Small intestine (tissue), 7 donors: ENCODE data around the gene UBE2U. TPM values are rescaled to one million over a fixed set of nuclear protein-coding genes. Genes with fewer than 3 reads are reported as not detected.

Experiments
- DNase-seq, 2 donors: peaks; one replicate each; pipeline versions ENCODE4 v3.0.0 to v3.0.0-alpha.2; 2013
- FAIRE-seq: peaks from 2 replicates; lab custom pipeline; 2012; peaks lifted over from hg19 to GRCh38; lab: Jason Lieb, UNC
- H3K27ac ChIP-seq, 3 donors: one replicate each; pipeline ENCODE4 v1.5.1; 2013; ENCODE audit warnings: low read length in 2 of 3, mild to moderate bottlenecking in 2 of 3, control low read depth in 1 of 3, inconsistent platforms in 1 of 3, low read depth in 1 of 3, moderate library complexity in 1 of 3
- H3K27me3 ChIP-seq, 3 donors: one replicate each; pipeline ENCODE4 v1.6.1; 2013; ENCODE audit warnings: low read length in 3 of 3, inconsistent platforms in 1 of 3; ENCODE audit not compliant: control insufficient read depth in 3 of 3, insufficient read depth in 3 of 3
- H3K36me3 ChIP-seq, 3 donors: one replicate each; pipeline ENCODE4 v1.6.1; 2013; ENCODE audit warnings: low read length in 3 of 3, inconsistent platforms in 1 of 3, low read depth in 1 of 3, mild to moderate bottlenecking in 1 of 3, moderate library complexity in 1 of 3; ENCODE audit not compliant: control insufficient read depth in 3 of 3, insufficient read depth in 2 of 3
- H3K4me1 ChIP-seq, 3 donors: one replicate each; pipeline ENCODE4 v1.6.1; 2013; ENCODE audit warnings: low read length in 2 of 3, inconsistent platforms in 1 of 3, low read depth in 1 of 3, mild to moderate bottlenecking in 1 of 3, moderate library complexity in 1 of 3; ENCODE audit not compliant: control insufficient read depth in 3 of 3, insufficient read depth in 2 of 3
- H3K4me3 ChIP-seq, 3 donors: one replicate each; pipeline ENCODE4 v1.5.1; 2013; ENCODE audit warnings: low read length in 3 of 3, control low read depth in 1 of 3, inconsistent platforms in 1 of 3, low read depth in 1 of 3, mild to moderate bottlenecking in 1 of 3, moderate library complexity in 1 of 3
- H3K9me3 ChIP-seq, 2 donors: one replicate each; pipeline ENCODE4 v1.6.1; 2013; ENCODE audit warnings: low read depth in 1 of 2, low read length in 1 of 2; ENCODE audit not compliant: control insufficient read depth in 2 of 2, insufficient read depth in 1 of 2
- WGBS, 3 donors: extraction: QIAGEN DNeasy Blood & Tissue Kit; methylation state at CpG; one replicate each; pipeline ENCODE4 v1.1.7; 2013; 5-methylcytosine and 5-hydroxymethylcytosine counted together
- polyA plus RNA-seq, 4 donors: library from polyadenylated mRNA; stranded (reverse) in 3 of 4; unstranded in 1 of 4; fragments of 200-250 nt in 3 of 4; fragments of 120-200 nt in 1 of 4; gene quantifications; one replicate each; pipeline versions ENCODE4 v1.2.1 to v1.2.3, GENCODE V29; 2013
- donor health status: healthy with polysubstance abuse.
- donor health status: control.
- donor health status: control.
- donor health status: Bipolar disorder and iron deficiency.
- donor health status: healthy.

Gene UBE2U
- polyA plus RNA-seq, 4 donors = not detected

DNA sequence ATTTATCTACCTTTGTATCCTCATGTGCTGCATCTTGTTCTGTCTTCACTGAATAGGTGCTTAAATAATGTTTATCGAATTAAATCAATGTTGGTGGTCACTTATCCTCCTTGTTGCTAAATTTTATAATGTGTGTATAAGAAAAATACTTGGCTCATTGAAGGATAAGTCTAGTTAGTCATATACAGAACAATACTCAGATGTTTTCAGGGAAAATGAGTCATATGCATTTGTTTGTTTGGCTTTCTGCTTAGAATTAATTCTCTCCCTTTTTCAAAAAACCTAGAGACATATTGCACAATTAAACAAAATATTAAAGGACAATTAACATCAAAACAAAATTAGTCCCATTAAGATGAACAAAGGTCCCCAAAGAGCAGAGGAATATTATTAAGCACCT lies 89.0 kb downstream of the UBE2U start:
- FAIRE-seq (no peak), DNase-seq (no peak)
- no peaks in the 10 kb centered on the region for H3K4me1 ChIP-seq
- H3K4me3 ChIP-seq = no peak overlapping the region
- peaks cover 0 to 3% of the 10 kb centered on the region in 2 donors for H3K9me3 ChIP-seq
- 72 to 83% (median 80%) methylated on average over 1 of the region's 1 CpG for WGBS, 3 donors
- no peaks in the 10 kb centered on the region for H3K36me3 ChIP-seq
- H3K27ac ChIP-seq = no peak overlapping the region
- H3K27me3 ChIP-seq = peaks cover 0 to 2% (median 0%) of the 10 kb centered on the region in 3 donors

DNA sequence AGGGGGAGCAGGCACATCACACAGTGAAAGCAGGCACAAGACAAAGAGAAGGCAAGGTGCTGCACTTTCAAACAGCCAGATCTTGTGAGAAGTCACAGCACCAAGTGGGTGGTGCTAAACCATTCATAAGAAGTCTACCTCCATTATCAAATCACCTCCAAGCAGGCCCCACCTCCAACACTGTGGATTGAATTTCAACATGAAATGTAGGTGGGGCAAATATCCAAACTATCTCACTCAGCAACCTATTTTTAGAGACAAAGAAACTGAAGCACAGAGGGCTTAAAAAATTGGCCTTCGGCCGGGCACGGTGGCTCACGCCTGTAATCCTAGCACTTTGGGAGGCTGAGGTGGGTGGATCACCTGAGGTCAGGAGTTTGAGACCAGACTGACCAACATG lies 90.4 kb downstream of the UBE2U start:
- Histone ChIP-seq H3K27ac (no peak overlapping the region), H3K4me1 (no peaks in the 10 kb centered on the region), H3K4me3 (no peak overlapping the region), H3K36me3 (no peaks in the 10 kb centered on the region), H3K27me3 (peaks cover 0 to 2% (median 0%) of the 10 kb centered on the region in 3 donors), H3K9me3 (peaks cover 0 to 3% of the 10 kb centered on the region in 2 donors)
- DNase-seq (no peak), FAIRE-seq (no peak)
- WGBS, 3 donors = 82 to 97% (median 96%) methylated on average over 4 of the region's 4 CpGs

DNA sequence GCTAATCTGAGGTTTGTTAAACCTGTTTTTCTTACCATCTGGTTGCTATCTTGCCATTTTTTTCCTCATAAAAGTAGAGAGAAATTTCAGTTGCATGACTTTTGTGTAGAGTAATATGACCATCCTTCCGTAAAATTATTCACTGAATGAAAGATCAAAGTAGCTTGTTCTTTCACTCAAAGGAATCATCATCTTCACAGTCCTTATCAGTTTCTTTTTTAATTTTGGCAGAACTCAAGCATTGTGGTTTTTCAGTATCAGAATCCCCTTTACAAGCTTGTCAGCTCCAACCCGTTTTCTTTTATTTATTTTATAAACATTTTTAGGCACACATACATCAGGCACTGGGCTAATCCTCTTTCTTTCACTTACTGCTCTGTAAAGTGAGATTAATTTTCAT lies 91.7 kb downstream of the UBE2U start:
- Histone ChIP-seq H3K27ac (no peak overlapping the region), H3K4me3 (no peak overlapping the region), H3K27me3 (peaks cover 0 to 2% (median 0%) of the 10 kb centered on the region in 3 donors), H3K36me3 (no peaks in the 10 kb centered on the region), H3K9me3 (peaks cover 0 to 3% of the 10 kb centered on the region in 2 donors), H3K4me1 (no peaks in the 10 kb centered on the region)
- WGBS, 3 donors = 54 to 62% (median 60%) methylated on average over 2 of the region's 2 CpGs
- FAIRE-seq (no peak), DNase-seq (no peak)

DNA sequence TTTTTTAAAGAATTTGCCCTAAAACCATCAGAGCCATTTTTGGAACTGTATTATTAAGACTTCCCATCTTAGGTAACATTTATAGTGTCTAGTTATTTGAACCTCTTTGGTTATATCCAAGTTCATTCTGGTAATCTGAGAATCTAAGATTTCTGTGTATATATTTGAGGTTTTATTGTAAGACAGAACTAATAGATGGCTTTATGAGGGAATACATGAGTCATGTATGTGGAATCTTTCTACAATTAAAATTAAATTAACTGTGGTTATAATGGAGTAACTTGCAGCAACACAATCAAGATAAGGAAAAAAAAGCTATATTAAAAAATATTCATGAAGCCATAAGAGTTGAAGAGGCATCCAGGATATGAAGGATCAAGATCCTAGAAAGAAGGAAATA lies 92.1 kb downstream of the UBE2U start:
- DNase-seq = no peak
- peaks cover 0 to 2% (median 0%) of the 10 kb centered on the region in 3 donors for H3K27me3 ChIP-seq
- no peak overlapping the region for H3K4me3 ChIP-seq
- no peaks in the 10 kb centered on the region for H3K4me1 ChIP-seq
- no peak overlapping the region for H3K27ac ChIP-seq
- no peaks in the 10 kb centered on the region for H3K36me3 ChIP-seq
- peaks cover 0 to 3% of the 10 kb centered on the region in 2 donors for H3K9me3 ChIP-seq
- FAIRE-seq = no peak

DNA sequence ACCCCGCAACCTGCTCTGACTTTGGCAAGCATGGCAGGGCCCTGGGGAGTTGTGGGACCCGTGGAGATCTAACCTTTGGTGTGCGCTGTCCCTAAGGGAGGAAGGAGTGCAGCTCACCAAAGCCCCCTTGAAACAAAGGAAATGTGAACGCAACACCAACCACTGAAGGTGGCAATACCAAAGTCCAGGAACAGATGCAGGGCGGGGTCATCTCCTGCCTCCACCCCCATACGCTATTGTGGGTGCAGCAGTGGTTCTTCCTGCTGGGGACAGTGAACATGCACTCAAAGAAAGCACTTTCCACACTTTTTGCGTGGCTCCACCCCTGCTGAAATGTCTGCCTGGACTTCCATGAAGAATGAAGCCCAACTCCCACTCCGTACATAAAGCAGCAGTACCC lies 93.0 kb downstream of the UBE2U start:
- Histone ChIP-seq H3K4me3 (no peak overlapping the region), H3K9me3 (peaks cover 0 to 3% of the 10 kb centered on the region in 2 donors), H3K4me1 (no peaks in the 10 kb centered on the region), H3K27ac (no peak overlapping the region), H3K36me3 (no peaks in the 10 kb centered on the region), H3K27me3 (peaks cover 0 to 2% (median 0%) of the 10 kb centered on the region in 3 donors)
- DNase-seq (peak in 1 of 2 donors; percentile 10), FAIRE-seq (no peak)
- WGBS, 3 donors = 75 to 86% (median 84%) methylated on average over 8 of the region's 8 CpGs

DNA sequence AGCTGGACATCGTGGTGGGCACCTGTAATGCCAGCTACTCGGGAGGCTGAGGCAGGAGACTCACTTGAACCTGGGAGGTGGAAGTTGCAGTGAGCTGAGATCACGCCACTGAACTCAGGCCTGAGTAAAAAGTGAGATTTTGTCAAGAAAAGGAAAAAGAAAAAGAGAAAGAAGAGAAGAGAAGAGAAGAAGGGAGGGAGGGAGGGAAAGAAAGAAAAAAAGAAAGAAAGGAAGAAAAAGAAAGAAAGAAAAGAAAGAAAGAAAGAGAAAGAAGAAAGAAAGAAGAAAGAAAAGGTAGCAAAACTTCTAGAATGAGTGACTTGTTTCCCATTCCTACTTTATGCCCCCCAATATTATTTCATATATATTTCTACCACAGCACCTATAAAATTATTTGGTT lies 98.8 kb downstream of the UBE2U start:
- Histone ChIP-seq H3K9me3 (no peaks in the 10 kb centered on the region), H3K36me3 (no peaks in the 10 kb centered on the region), H3K4me3 (no peak overlapping the region), H3K27ac (no peak overlapping the region), H3K27me3 (no peaks in the 10 kb centered on the region), H3K4me1 (no peaks in the 10 kb centered on the region)
- DNase-seq (no peak), FAIRE-seq (no peak)
- 85 to 91% (median 87%) methylated on average over 3 of the region's 3 CpGs for WGBS, 3 donors

DNA sequence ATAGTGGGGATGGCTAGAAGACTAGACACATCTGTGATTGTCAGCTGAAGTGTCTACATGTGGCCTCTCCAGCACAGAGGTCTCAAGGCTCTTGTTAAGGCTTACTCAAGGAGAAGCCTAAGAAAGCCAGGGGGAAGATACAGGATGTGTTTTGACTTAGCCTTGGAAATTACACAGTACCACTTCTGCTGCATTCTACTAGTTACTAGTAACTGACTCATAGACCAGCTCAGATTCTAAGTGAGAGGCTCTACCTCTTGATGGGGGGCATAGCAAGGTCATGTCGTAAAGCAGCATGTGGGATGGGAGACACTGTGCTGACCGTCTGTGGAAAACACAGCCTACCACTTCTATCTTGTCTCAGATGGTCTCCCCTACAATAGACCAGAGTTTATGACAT lies 99.5 kb downstream of the UBE2U start:
- DNase-seq (no peak), FAIRE-seq (no peak)
- WGBS, 3 donors = 93 to 95% (median 93%) methylated on average over 2 of the region's 2 CpGs
- H3K9me3 ChIP-seq = no peaks in the 10 kb centered on the region
- no peaks in the 10 kb centered on the region for H3K36me3 ChIP-seq
- no peak overlapping the region for H3K27ac ChIP-seq
- H3K27me3 ChIP-seq = no peaks in the 10 kb centered on the region
- no peaks in the 10 kb centered on the region for H3K4me1 ChIP-seq
- no peak overlapping the region for H3K4me3 ChIP-seq

DNA sequence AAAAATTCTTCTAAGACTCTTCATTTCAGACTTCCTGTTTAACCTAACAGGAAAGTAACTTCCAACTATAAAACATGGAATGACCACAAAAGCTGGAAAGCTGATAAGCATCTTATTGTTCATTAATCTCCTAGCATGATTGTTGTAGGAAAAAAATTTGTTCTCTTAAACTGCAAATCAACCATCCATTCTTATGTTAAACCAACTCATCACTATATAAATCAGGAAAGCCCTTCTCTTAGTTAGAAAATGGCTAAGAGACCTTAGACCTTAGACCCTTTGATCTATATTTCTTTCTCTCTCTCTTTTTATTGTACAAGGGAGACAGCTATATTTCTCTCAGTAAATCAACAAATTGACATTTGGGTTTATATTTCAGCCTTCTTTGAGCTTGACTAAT lies 101.4 kb downstream of the UBE2U start:
- FAIRE-seq = no peak
- no peaks in the 10 kb centered on the region for H3K9me3 ChIP-seq
- DNase-seq = no peak
- H3K36me3 ChIP-seq = no peaks in the 10 kb centered on the region
- H3K4me3 ChIP-seq = no peak overlapping the region
- H3K27ac ChIP-seq = no peak overlapping the region
- H3K4me1 ChIP-seq = no peaks in the 10 kb centered on the region
- H3K27me3 ChIP-seq = no peaks in the 10 kb centered on the region

DNA sequence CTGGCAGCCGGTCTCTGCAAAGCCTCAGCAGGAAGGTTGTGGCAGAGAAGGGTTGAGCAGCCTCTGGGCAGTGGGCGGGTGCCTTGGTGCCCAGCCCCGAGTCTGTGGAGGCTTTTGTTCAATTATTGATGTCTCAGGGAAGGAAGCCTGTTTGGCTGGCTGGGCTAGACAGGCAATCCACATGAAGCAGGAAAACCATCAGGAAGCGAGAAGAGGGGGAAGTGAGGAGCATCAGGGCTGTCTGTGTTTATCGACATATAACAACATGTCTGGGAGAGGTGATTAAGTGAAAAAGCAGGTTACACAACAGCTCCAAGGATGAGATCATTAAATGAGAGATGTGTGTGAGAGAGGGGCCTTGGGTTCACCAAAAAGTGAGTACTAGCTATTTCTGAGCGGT lies 105.4 kb downstream of the UBE2U start:
- WGBS, 3 donors = 56 to 82% (median 64%) methylated on average over 6 of the region's 6 CpGs
- no peak overlapping the region for H3K27ac ChIP-seq
- no peaks in the 10 kb centered on the region for H3K9me3 ChIP-seq
- no peaks in the 10 kb centered on the region for H3K27me3 ChIP-seq
- H3K4me1 ChIP-seq = no peaks in the 10 kb centered on the region
- FAIRE-seq (no peak), DNase-seq (no peak)
- H3K36me3 ChIP-seq = no peaks in the 10 kb centered on the region
- H3K4me3 ChIP-seq = no peak overlapping the region
